Measurements from ENCODE around the gene SIN3B. TPM values are rescaled to one million over a fixed set of nuclear protein-coding genes. Genes with fewer than 3 reads are reported as not detected.
A peak's percentile ranks its signal among the peaks of the same experiment; 100 is the strongest.

SIN3B gene
- total and polyA plus RNA-seq, 9 of the 15 experiments (the other 6 are each of a cell fraction or from before 2014, with no cell fraction given) = 0.51 to 34.2 (median 14.3) TPM

GRCh38 chr19:16889366-16889882 is 60.2 kb downstream of the SIN3B start (continued):
- TF ChIP-seq ZNF407 (IDR thresholded peaks at IDR 0.05; ENCODE audit: low read depth) = no peak
- no peak for TF ChIP-seq MTA1 (IDR thresholded peaks at IDR 0.05; ENCODE audit: borderline replicate concordance)
- TF ChIP-seq ZNF592 (IDR thresholded peaks at IDR 0.05) = no peak
- TF ChIP-seq SIN3B (IDR thresholded peaks at IDR 0.05; ENCODE audit: low read depth) = no peak
- no peak for TF ChIP-seq ZNF395 (CRISPR knock-in tag; IDR thresholded peaks at IDR 0.05)
- TF ChIP-seq CREB5 (CRISPR knock-in tag; IDR thresholded peaks at IDR 0.05) = no peak
- TF ChIP-seq ATF6 (CRISPR knock-in tag; IDR thresholded peaks at IDR 0.05) = no peak
- TF ChIP-seq PML (IDR thresholded peaks at IDR 0.05; ENCODE audit: low read length) = 0 out of 2 replicates have a peak, but pooled peaks have one; percentile 8
- TF ChIP-seq KHSRP (IDR thresholded peaks at IDR 0.05) = no peak
